ENCODE results near the gene SDK1.

SDK1 gene

GRCh38 chr7:4098169-4098568 is 797.1 kb downstream of the SDK1 start:
- no peak for DNase-seq (ENCODE audit: low read depth)
- in situ Hi-C loops (cut with HindIII; ENCODE audit: low sequenced_read_pairs): no loop called here
- H3K4me3 ChIP-seq (ENCODE audit: low read depth, low read length): no peak overlapping the region
- TF ChIP-seq CTCF (IDR thresholded peaks at IDR 0.05; ENCODE audit: low read depth, low read length, missing control alignments): no peak

GRCh38 chr7:4099651-4100050 is 798.6 kb downstream of the SDK1 start:
- no peak for TF ChIP-seq CTCF (IDR thresholded peaks at IDR 0.05; ENCODE audit: low read depth, low read length, missing control alignments)
- no peak overlapping the region for H3K4me3 ChIP-seq (ENCODE audit: low read depth, low read length)
- DNase-seq (ENCODE audit: low read depth): no peak
- in situ Hi-C loops (cut with HindIII; ENCODE audit: low sequenced_read_pairs): no loop called here

GRCh38 chr7:4100148-4100547 is 799.1 kb downstream of the SDK1 start:
- no peak overlapping the region for H3K4me3 ChIP-seq (ENCODE audit: low read depth, low read length)
- in situ Hi-C loops (cut with HindIII; ENCODE audit: low sequenced_read_pairs): no loop called here
- no peak for DNase-seq (ENCODE audit: low read depth)
- TF ChIP-seq CTCF (IDR thresholded peaks at IDR 0.05; ENCODE audit: low read depth, low read length, missing control alignments): no peak

GRCh38 chr7:4100691-4101090 is 799.6 kb downstream of the SDK1 start:
- no peak for DNase-seq (ENCODE audit: low read depth)
- no peak for TF ChIP-seq CTCF (IDR thresholded peaks at IDR 0.05; ENCODE audit: low read depth, low read length, missing control alignments)
- in situ Hi-C loops (cut with HindIII; ENCODE audit: low sequenced_read_pairs): no loop called here
- no peak overlapping the region for H3K4me3 ChIP-seq (ENCODE audit: low read depth, low read length)

- no peak for TF ChIP-seq CTCF (IDR thresholded peaks at IDR 0.05; ENCODE audit: low read depth, low read length, missing control alignments)
- in situ Hi-C loops (cut with HindIII; ENCODE audit: low sequenced_read_pairs): no loop called here
- no peak for DNase-seq (ENCODE audit: low read depth)
- H3K4me3 ChIP-seq (ENCODE audit: low read depth, low read length): no peak overlapping the region
Measured at GRCh38 chr7:4102231-4102841, 801.3 kb downstream of the SDK1 start.

- in situ Hi-C loops (cut with HindIII; ENCODE audit: low sequenced_read_pairs): no loop called here
- peak; percentile 2 for TF ChIP-seq CTCF (IDR thresholded peaks at IDR 0.05; ENCODE audit: low read depth, low read length, missing control alignments)
- no peak for DNase-seq (ENCODE audit: low read depth)
- no peak overlapping the region for H3K4me3 ChIP-seq (ENCODE audit: low read depth, low read length)
Measured at GRCh38 chr7:4103352-4104091, 802.5 kb downstream of the SDK1 start.

Data from astrocyte of the cerebellum (primary cell).